Activated gamma-delta T cell treated with Interleukin-2 at 50 U/mL for 16 hours (primary cell): ENCODE results near the gene ETV6.

Experiments used
- DNase-seq: peaks from one replicate; pipeline ENCODE4 v3.0.0-alpha.2; 2020

The ETV6 gene

DNA sequence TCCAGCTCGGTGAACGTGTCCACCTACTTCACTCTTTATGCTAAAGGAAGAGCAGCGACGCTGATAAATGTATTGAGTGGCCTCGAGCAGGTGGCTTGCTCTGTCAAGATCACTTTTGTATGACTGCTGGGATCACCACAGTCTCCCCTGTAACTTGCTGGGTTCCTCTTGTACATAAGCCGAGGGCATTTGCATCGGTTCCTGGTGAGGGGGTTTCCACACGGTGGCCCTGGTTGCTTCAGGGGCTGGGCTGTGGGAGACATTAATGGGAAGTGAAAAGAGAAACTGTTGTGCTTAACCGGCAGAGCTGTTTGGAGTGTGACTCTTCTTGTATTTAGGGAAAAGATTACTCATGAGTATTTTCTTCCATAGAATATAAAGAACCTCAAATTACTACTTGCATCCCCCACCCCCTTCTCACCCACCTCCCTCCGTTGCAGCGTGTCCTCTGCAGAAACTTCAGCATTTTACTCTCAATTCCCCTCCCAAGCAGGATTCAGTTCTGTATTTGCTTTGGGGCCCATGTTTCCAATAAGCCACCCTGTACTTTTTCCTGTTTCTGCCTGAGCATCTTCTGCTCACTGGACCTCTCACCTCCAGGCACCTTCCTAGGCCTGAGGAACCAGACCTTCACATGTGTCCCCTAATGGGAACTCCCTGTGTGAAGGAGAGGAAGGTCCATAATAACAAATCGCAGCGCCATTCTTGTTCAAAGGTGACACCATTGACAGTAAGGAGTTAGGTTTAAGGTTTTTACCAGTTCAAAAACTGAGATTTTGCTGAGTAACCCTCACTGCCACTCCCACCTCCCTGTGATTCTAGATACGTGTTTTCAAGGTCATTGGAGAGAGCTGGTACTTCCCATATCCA is 187.0 kb downstream of the ETV6 start:
- no peak for DNase-seq

DNA sequence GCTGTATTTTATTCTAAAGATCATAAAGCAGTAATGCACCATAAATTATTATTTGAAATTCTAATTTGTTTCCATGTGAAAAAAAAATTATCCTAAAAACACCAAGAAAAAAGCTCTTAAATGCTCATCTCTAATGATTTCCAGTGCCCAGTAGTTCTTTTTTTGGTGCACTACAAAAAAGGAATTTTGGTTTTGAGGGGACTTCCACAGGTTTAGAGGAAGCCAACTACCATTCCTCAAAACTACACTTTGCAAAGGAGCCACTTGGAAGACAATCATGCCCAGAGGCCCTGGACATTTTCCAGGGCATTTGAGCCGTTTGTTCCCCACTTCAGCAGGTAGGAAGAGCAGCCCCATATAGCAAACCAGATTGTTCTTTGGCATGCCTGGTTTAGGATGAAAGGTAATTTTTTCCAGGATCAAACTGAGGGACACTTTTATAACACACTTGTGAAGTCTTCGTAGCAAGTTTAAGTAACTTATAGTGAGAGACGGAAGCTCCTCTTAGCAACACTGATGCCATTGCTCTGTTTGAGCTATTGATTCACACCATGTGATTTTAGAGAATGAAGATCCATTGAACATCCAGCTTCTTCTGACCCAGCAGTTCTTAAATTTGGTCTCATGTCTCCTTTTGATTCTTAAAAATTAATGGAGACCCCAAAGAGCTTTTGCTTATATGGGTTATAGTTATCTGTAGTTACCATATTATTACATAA is 187.9 kb downstream of the ETV6 start:
- DNase-seq: no peak

DNA sequence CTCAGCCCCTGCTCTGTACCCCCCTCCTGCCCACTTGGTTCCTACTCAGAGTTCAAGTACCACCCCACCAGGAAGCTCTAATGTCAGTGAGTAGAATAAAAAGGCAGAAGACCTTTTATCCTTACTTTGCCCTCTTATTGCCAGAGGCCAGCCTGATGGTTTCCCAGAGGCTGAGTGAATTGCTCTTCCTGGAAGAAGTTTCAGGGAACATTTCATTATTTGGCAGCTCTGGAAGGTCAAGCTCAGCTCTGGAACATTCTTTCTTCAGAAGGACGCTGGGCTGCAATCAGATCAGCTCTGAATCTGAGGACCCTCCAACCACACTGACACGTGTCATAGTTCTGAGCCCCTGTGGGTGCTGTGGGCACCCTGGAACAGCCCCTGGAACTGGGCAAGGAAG is 188.9 kb downstream of the ETV6 start:
- DNase-seq: no peak

DNA sequence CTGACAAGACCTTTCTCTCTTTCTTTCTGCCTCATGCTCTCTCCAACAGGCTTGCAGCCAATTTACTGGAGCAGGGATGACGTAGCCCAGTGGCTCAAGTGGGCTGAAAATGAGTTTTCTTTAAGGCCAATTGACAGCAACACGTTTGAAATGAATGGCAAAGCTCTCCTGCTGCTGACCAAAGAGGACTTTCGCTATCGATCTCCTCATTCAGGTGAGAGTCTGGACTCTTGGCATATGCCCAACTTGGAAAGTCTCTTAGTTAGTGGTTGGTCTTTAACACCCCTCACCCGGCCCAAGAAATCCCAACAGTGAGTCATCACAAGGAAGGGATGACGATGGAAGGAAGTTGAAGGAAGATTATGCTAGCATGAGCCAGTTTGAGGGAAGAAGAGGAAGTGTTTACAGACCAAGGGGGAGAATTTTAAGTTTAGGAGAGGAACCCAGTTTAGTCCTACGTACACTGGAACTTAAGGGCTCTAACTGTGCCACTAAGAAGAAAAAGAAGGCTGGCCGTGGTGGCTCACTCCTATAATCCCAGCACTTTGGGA is 189.7 kb downstream of the ETV6 start:
- DNase-seq: no peak

DNA sequence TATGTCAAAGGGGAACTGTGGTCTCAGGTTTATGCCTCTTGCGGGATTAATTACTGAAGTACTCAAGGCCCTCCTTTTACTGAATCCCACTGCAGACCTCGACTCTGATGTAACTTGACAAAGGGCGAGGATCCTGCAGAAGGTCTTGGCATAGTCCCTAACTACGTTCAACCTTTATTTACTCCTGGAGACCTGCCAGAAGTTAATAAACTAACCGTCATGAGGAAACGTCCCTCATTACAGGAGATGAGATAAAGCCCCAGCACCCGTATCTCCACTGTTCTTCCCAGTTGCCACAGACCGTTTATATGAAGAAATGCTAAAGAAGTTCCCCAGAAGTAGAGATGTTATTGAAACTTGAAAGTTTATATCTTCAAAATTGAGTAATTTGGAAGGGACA is 190.9 kb downstream of the ETV6 start:
- no peak for DNase-seq

DNA sequence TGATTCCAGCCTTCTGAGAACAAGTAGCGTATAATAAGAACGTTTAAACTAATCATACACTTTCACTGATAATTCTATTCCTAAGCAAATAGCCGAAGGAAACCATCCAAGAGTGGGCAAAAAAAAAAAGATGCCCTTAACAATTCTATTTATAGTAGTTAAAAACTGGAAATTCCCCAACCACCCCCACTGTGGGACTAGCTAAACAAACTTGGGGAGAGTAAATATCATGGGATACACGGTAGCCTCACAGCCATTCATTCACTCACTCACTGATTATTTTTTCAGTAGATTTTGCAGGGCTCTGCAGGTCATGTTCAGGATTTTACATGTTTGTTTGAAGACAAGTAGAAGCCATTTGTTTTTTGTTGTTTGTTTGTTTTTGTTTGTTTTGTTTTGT is 197.0 kb downstream of the ETV6 start:
- DNase-seq: no peak

DNA sequence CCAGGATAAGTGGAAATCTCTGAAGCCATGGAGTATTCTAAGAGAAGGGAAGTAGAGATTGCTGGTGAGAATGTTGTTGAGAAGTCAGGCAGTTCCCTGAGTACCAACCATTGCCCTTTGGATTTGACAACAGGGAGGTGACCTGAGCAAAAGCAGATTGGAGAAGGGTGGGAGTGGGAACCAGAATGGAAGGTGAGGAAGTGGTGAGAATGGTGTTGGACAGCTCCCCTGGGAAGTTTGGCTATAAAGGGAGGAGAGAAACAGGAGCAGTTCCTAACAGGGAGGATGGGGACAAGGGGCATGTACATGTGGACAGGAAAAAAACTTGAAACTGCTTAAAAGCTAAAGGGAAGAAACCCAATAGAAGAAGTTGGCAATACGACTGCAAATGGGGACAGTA is 198.1 kb downstream of the ETV6 start:
- no peak for DNase-seq

DNA sequence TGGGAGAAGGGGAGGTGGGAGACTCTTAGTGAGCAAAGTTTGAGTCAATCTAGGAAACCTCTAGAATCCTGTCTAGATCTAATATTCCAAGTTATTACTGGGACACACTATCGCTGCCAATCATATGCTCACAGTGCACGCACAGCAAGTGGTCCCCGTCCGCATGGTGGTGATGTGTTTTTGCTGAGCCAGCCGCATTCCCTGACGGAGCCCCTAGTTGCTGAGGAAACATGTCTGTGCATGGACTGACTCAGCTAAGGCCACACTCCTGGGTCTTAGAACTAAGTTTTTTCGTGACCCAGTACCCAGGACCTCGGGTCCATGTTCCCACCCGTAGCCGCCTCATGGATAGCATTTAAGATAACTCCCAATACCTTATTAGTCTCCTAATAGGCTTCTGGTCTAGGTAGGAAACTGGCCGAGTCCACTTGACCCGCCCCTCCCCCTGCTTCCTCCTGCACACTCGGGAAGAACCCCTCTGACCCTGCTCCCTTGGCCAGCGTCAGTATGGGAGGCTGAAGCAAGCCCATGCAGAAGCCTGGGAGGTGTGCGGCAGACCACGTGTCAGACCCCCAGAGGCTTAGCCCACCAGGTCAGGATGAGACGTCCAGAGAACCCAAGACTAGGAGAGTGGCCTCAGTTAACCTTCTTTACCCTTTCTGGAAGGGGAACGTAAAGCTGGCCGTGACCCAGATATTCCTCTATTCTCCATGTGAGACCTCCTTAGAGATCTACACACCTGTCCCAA is 200.5 kb downstream of the ETV6 start:
- DNase-seq: no peak

DNA sequence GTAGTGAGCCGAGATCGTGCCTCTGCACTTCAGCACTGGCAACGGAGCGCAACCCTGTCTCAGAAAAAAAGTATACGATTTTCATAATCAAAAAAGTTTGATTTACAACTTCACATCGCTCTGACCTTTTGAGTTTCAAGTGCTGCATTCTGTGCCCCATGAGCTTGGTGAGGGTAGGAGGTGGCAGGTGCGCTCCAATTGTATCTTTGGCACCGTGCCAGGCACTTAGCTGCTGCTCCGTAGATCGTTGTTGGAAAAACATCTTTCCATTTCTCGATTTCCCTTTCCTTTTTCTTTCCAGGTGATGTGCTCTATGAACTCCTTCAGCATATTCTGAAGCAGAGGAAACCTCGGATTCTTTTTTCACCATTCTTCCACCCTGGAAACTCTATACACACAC is 203.7 kb downstream of the ETV6 start:
- DNase-seq: no peak

DNA sequence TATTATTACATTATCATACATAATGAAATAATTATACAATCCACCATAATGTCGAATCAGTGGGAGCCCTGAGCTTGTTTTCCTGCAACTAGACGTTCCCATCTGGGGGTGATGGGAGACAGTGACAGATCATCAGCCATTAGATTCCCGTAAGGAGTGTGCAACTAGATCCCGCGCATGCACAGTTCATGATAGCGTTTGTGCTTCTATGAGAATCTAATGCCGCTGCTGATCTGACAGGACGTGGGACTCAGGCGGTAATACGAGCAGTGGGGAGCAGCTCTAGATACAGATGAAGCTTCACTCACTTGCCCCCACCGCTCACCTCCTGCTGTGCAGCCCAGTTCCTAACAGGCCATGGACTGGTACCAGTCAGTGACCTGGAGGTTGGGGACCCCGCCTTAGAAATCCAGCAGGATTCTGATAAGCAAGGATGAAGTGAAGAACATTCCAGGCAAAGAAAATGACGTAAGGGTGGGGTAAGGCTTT is 204.6 kb downstream of the ETV6 start:
- no peak for DNase-seq

DNA sequence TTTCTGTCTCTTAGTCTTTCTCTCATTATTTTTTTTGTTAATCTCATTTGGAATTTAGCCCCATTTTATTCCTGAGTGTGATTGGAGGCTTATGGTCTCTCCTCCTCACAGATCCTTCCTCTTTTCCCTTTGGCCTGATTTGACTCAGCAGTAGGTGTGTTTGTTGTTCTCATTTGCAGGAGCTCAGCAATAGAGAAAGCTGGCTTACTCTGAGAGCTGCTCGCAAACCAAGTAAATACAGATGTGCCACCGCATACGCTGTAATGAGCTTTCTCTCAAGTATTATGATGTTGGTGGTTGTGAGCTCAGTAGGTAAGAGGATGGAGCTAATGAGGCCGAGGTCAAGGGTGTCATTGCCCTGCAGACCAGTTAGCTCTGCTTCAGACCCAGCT is 206.5 kb downstream of the ETV6 start:
- DNase-seq: no peak

DNA sequence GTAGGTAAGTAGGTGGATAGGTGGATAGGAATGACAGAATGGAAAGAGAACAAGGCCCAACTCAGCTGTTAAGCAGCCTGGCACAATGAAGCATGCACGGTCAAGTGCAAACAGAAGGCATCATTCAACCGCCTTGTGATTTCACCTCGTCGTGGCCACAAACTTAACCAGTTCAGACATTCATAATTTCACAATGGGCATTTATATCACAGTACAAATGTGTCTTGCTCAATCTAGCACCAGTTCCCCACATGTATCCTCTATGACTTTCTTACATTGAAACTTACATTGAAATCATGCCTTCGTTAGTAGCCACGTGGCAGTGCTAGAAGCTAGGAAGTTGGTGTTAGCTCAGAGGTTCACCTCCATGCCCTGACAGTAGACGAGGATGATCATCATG is 207.5 kb downstream of the ETV6 start:
- DNase-seq: no peak

DNA sequence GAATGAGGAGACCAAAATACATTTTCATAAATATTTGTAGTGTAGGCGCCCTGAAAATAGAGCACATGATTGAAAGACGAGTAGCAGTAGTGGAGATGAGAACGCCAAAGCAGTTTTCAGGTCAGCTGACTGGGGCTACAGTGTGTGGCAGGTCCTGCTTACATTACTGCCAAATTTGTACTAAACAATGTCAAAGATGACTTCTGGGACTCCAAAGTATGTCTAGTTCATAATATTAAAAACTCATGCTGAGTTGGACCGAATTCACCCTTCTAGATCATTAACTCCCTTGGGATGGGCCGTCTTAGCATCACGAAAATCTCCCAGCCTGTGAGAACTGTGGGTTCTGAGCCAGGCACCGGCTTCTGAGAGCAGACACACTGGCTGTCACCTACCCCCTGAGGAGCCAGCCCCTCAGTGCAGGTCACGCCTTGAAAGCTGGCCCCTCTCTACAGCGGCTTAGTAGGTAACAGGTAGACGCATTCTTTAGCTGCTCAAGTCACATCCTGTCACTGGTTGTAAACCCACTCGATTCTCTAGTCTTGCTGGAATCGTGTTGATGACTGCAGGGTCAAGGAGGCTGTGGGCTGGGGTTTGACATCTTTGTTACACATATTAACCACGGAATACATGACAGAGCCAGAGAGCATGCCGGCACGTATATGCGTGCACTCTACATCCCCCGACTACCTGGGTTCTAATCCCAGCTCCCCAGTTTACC is 210.4 kb downstream of the ETV6 start:
- DNase-seq: no peak

DNA sequence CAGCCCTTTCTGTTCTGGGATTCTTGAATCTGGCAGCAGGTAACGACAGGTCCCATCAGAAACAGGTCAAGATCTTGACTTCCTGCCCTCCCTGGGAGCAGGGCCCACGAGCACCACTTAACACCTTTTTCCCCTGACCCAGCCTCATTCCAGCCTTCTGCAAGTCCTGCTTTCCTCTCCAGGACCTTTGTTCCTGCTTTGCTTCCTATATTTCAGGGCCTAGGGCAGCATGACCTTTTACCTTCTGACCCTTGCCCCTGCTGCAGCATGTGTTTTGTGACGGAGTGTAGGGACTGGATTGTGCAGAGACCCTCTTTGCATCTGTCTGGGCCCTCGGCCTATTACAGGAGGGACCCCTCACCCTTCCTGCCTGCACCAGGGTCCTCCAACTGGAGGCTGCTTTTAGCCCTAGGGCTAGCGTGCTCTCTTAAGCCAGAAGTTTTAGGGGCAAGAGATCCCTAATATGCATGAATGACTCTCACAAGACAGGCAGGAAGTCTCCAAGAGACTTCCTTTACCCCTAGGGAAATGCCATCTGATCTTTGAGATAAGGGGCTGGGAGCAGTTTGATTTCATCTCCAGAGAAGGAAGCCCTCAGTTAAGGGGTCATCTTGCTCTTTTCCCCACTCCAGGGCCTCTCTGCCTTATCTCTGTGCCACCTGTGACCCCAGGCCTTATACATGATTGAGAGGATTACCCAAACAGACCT is 211.8 kb downstream of the ETV6 start:
- no peak for DNase-seq

DNA sequence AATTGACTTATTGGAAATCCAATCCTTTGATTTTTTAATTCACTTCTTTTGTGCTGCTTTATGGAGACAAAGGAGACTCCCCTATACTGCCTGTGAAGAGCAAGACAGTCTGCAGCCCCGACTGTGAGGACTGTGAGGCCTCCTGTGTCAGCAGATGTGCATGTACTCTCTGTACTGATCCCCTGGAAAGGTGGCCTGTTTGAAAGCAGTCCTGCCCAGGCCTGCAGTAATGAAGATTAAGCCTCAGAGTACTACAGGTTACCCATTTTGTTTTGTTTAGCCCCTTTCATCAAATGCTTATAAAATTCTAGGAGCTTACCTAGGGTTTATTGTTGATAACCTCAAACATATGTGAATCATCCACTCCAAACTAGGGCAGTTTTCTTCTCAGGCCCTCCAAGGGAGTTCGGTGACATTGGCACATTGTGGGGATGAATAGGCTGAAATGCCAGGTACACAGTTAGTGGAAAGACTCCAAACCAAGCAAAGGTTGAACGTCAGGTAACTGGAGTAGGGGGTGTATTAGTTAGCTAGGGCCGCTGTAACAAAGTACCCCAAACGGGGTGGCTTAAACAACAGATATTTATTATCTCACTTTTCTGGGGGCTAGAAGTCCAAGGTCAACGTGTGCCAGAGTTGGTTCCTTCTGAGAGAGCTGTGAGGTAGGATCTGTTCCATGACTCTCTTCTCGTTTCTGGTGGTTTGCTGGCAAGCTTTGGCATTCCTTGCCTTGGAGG is 212.6 kb downstream of the ETV6 start:
- no peak for DNase-seq

DNA sequence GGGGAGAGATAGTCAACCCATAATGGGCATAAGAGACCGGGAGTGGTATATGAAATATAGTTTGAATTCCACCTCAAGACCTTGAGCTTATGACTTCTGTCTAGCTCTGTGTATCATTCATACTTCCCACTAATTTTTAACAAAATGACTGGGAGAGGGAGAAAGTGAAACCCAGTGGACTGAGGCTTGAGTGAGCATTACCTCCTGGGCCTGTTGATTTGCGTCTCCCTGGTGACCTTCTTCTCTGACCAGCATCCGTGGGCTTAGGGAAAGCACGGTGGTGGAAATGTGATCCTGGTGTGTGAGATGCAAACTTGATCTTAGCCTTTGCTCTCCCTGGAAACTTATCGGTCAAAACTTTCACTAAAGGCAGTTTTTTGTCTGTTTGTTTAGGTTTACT is 213.3 kb downstream of the ETV6 start:
- no peak for DNase-seq

DNA sequence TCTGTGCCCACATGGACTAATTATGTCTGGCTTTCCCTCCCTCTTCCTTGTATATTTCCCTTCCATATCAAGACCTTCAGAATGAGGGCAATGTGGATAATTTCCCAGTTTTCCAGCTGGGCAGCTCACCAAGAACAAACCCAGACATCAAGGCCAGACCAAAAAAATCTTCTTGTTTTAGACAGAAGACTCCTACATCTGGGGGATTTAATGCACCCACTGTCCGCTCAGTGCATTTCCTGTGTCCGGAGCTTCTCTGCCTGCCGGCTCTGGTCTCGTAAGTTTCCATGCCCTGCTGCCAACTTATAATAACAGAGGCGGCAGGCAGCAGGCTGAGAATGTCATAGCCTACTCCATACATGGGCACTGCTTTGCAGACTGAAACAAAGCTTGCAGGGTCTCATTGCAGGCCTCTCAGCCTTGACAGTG is 214.0 kb downstream of the ETV6 start:
- no peak for DNase-seq

DNA sequence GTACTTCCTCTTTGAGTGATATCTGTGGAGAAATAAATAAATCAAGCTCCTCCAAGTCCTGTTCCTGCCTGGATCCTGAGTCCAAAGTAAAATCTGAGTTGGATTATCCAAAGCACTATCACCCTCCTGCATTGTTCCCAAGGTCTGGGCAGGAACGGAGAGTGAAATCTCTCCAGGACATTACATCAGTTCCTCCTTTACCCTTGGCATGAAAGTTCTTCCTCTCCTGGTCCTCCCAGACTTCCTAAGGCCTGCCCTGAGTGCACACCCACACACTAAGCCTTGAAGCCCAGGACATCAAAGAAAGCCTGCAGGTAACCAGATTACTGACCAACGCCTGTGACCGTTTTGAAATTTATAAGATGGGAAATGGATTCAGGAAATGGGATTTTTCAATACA is 214.5 kb downstream of the ETV6 start:
- no peak for DNase-seq

DNA sequence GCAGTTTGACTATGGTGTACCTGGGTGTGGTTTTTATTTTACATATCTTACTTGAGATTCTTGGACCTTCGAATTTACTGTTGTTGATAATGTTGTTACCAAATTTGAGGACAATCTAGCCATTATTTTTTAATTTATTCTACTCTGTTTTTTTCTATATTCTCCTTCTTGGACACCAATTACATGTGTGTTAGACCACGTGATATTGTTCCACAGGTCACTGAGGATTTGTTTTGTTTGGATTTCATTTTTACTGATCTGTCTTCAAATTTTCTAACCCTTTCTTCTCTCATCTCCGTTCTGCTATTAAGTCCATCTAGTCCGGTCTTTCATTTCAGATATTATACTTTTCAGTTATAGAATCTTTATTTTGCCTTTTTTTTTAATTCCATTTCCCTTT is 216.3 kb downstream of the ETV6 start:
- no peak for DNase-seq

DNA sequence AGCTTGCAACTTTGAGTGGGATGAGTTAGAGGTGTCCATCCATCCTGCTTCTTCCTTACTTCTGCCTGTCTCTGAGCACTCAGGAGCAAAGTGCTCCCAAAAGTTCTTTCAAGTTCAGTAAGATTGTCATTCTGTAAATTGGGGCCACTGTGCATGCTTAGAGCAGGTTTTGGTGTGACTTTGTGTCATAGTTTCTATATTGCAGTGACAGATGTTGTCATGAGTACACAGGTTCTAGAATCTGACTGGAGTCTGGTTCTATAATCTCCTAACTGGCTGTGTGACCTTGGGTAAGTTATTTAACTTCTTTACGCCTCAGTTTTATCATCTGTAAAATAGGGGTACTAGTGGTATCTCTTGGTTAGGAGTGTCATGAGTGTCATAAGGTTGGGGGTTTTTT is 218.6 kb downstream of the ETV6 start:
- DNase-seq: no peak

DNA sequence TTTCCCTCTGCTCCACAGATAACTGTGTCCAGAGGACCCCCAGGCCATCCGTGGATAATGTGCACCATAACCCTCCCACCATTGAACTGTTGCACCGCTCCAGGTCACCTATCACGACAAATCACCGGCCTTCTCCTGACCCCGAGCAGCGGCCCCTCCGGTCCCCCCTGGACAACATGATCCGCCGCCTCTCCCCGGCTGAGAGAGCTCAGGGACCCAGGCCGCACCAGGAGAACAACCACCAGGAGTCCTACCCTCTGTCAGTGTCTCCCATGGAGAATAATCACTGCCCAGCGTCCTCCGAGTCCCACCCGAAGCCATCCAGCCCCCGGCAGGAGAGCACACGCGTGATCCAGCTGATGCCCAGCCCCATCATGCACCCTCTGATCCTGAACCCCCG is 219.9 kb downstream of the ETV6 start:
- DNase-seq: no peak
